GM12892 (cell line): ENCODE data around the gene KL.

Experiments used
- POLR2A ChIP-seq: IDR thresholded peaks from 2 replicates; pipeline ENCODE4 v1.6.1; 2011; ENCODE audit warnings: low read depth, low read length, control low read depth
- POLR2AphosphoS5 ChIP-seq: IDR thresholded peaks from 2 replicates; pipeline ENCODE4 v1.6.1; 2011; ENCODE audit warnings: low read depth, low read length, control low read depth

DNA sequence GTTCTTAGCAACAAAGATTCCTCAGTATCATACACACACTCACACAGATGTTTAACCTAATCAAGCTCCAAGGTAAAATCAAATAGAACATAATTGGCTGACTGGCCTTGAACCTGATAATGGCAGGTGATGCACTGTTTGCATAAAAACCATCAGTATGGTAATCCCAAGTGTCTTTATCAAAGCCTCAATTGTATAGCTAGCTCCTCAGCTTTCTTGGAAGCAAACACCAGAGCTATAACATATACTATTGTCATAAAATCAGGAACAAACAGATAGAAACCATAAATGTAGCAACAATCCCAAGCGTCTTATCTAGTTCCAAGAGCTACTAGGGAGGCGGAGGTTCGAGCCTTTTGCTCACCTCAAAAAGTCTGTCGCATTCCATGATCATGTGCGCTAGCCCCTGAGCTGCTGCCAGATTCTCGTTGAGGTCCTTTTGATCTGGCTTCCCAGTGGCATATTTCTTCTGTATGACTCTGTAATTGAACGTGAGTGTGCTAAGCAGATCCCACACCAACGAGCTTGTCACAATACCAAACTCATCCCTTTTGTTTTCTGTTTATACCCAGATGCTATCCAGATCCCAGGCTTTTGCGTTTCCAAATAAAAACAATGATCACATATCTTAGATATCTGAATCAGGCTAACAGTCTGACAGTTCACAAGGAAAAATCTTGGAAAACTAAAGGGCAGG lies 95.3 kb downstream of the KL start:
- no peak for TF ChIP-seq POLR2A
- TF ChIP-seq POLR2AphosphoS5 = no peak
